ENCODE measurements around the gene C1RL.

Gene C1RL

DNA sequence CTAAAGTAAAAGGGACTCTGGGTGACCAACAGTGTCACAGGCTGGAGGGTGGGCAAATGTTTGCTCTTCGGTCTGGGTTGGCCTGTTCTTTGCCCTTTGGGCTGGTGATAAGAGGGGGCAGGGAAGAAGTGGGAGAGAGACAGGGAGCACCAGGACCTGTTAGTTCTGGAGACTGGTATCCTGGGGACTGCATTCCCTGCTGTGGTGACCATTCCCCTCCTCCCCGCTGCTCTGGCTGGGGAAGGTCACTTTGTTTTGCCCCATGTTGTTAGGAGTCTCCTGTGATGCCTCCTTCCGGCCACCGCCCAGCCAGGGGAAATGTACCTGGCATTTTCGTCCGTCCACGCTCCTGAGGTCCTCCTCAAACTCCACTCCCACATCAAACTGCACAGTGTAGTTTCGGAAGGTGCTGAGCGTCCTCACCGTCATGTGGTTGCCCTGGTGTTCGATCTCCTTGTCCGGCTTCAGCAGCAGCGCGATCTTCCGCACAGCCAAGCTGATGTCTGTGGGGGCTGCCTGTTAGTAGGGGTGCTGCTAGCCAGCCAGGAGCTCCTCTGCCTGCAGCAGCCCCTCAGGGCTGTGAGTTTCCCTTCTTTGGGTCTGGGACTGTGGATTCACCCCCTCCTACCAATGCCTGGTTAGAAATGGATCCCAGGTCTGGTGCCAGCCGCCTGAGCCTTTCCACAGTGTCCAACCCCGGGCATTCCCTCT, 19.1 kb upstream of the C1RL start:
- TF ChIP-seq, protein P1, sequence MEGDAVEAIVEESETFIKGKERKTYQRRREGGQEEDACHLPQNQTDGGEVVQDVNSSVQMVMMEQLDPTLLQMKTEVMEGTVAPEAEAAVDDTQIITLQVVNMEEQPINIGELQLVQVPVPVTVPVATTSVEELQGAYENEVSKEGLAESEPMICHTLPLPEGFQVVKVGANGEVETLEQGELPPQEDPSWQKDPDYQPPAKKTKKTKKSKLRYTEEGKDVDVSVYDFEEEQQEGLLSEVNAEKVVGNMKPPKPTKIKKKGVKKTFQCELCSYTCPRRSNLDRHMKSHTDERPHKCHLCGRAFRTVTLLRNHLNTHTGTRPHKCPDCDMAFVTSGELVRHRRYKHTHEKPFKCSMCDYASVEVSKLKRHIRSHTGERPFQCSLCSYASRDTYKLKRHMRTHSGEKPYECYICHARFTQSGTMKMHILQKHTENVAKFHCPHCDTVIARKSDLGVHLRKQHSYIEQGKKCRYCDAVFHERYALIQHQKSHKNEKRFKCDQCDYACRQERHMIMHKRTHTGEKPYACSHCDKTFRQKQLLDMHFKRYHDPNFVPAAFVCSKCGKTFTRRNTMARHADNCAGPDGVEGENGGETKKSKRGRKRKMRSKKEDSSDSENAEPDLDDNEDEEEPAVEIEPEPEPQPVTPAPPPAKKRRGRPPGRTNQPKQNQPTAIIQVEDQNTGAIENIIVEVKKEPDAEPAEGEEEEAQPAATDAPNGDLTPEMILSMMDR (IDR thresholded peaks at IDR 0.05): no peak

DNA sequence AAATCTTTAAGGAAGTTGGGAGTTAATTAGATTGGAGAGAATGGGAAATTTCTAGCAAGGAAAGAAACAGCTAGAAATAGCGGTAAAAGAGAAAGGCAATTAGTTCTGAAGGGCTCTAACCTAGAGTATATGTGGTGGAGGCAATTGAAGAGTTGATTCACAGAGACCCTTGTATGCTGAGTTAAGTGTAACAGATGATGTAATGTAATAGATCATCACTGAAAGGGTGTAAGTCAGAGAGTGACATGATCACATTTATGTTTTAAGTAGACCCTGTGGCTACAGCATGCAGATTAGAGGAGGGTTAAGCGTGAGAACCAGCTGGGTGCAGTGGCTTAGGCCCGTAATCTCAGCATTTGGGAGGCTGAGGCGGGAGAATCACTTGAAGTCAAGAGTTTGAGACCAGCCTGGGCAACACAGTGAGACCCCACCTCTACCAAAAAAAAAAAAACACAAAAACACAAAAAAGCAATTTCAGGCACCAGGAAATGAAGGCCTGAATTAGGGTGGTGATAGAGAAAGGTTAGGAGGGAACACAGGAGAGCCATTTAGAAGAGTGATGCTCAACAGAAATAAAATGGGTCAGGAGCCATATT, 16.7 kb upstream of the C1RL start:
- TF ChIP-seq, protein P1 (IDR thresholded peaks at IDR 0.05): no peak

DNA sequence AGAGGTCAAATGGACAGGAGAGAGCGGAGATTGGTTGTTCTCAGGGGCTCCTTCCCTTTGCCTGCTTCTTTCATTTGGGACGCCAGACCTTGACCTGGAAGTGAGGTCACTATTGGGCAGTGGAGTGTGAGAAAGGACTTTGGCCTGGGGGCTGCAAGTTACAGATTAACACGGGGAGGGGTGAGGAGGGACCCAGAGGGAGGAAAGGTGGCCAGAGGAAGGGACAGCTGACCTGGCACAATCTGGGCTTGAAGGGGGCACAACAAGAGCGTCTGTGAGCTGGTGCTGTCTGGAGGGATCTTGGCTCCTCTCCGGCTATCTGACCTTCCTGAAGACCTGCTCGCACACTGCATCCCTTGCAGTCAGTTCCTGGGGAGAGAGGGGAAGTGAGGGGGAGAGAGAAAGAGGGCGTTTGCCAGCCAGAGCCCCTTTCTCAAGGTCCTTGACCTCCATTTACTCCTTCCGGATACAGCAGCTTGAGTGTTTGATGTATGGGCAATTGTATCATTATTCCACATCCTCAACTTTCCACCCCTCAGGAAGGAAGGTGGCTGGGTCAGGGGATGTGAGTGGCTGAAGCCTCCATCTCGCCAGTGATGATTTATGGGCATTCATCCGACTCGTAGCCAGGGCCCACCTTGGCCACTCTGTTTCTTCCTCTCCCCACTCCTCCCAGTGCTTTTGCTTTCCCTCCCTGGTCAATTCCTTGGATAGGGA, 14.9 kb upstream of the C1RL start:
- TF ChIP-seq, protein P1 (IDR thresholded peaks at IDR 0.05): no peak

DNA sequence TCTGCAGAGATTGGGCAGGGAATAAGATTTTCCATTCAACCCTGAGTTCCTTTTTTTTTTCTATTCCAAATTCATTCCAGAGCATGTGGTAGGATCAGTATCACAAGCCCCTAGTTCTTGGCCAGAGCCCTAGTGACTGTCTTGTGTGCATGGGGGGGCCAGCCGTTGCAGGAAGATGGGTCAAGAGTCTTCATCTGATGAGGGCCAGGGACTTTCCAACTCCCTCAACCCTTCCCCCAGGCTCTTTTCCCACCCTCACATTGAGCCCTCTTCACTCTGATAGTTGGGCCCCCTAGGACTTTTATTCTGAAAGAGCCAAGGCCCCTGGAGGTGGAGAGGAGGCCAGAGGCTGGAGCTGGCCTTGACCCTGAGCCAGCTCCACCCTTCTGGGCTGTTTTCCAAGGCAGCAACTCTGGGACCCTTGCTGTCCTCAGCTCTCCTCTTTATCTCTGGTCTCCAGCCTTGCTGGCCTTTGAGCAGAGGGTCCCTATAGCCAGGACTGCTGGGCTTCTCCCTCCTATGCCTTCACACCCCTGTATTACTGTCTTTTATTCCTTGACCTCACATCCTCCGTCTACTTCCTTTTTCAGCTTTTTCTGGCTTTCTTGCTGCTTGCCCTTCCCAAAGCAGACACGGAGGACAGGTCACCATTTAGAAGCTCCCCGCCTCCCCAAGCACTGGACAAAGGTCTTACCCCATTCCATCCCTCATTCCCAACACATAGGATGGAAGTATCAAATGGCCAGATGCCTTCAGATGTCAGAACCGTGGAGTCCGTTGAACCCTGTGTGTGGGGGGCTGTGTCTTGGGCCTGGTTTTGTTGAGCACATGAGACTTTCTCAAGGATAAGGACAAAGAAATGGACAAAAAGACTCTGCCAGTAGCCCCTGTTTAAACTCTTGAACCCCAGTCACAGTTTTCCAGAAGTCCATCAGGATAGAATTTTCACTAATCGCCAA, 14.1 kb upstream of the C1RL start:
- TF ChIP-seq, protein P1 (IDR thresholded peaks at IDR 0.05): no peak

DNA sequence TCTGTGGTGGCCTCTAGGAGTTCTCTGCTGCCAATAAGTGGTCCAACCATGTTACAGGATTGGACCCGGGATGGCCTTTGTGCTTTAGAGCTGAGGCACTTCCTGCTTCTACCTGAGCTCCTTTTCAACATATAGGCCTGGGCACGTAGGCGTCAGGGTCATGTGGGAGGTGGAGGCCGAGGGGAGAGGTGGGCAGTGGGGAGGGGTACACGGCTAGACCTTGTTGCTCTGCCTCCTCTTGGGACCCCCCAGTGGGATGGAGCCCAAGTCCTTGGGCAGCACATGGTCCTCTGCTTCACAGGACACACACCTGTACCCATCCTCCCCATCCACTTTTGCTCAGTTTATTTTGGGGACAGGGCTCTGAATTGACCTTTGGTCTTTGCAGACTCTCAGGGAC, 12.3 kb upstream of the C1RL start:
- TF ChIP-seq, protein P1 (IDR thresholded peaks at IDR 0.05): no peak

DNA sequence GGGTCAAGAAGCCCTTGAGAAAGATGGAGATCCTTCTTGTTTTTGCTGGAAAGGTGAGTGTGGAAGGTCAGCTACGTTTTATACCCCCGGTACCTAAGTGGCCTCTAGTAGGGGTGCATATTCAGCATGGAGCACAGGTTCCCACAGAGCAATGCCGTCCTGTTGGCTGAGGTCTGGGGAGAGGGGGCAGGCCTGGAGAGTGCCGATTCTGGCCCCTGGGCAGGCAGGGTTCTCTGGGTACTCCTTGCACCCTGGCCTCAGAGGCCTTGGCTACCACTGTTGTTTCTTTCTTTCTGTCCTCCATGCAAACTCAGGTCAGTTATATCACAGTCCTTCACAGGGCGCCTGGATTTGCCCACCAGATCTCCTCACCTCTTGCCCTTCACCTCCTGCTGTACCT, 11.2 kb upstream of the C1RL start:
- TF ChIP-seq, protein P1 (IDR thresholded peaks at IDR 0.05): no peak

DNA sequence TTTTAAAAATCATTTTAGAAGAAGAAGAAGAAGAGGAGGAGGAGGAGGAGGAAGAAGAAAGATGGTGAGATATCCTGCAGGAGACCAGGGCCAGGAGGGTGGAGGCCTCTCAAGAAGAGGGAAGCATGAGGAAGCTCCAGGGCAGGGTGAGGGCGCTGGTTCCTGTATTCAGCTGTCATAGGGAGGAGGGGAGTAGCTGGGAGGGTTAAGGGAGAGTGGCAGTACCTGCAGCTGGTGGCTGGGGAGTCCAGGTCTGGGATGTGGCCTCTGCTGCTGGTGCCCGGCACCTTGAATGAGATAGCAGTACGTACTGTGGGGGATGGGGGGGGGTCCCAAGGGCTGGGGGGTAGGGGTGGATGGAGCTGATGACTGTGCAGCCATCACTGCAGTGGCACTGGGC, 9.9 kb upstream of the C1RL start:
- TF ChIP-seq, protein P1 (IDR thresholded peaks at IDR 0.05): no peak

Data from LNCAP (cell line).